Measurements from ENCODE around the gene PSMB11.

DNA sequence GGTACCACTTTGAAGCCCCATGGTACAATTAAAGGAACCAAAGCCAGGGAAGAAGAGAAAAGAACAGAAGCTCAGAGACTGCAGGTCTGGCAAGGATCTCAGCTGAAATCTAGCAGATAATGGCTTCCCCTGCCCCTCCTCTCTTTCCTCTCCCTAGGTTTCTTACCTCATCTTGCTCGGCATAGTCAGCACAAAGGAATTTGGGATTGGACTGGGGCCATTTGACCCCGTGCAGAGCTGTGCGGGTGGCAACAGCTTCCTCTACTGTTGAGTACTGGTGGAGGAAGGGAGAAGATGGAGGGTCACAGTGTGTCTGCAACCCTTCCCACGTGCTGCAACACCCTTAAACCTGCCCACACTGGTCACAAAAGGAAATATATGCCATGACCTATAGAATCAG, 20.0 kb downstream of the PSMB11 start:
- TF ChIP-seq, protein P1, sequence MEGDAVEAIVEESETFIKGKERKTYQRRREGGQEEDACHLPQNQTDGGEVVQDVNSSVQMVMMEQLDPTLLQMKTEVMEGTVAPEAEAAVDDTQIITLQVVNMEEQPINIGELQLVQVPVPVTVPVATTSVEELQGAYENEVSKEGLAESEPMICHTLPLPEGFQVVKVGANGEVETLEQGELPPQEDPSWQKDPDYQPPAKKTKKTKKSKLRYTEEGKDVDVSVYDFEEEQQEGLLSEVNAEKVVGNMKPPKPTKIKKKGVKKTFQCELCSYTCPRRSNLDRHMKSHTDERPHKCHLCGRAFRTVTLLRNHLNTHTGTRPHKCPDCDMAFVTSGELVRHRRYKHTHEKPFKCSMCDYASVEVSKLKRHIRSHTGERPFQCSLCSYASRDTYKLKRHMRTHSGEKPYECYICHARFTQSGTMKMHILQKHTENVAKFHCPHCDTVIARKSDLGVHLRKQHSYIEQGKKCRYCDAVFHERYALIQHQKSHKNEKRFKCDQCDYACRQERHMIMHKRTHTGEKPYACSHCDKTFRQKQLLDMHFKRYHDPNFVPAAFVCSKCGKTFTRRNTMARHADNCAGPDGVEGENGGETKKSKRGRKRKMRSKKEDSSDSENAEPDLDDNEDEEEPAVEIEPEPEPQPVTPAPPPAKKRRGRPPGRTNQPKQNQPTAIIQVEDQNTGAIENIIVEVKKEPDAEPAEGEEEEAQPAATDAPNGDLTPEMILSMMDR (conservative IDR thresholded peaks at IDR 0.05; ENCODE audit: low read depth, low read length) = no peak
- no peak for TF ChIP-seq EZH2 (IDR thresholded peaks at IDR 0.05; ENCODE audit: low read length, unreplicated experiment)

Data from PC-3 (cell line).